HepG2 (cell line): ENCODE measurements around the gene MZT2A. TPM values are rescaled to one million over a fixed set of nuclear protein-coding genes. Genes with fewer than 3 reads are reported as not detected.

Experiments used
- BCL6 ChIP-seq: IDR thresholded peaks from 2 replicates; pipeline ENCODE4 v1.6.1; 2016; ENCODE audit warnings: missing genetic modification reagents, missing compliant biosample characterization
- CCAR2 ChIP-seq: fragments of 200-400 bp; formaldehyde crosslinking; optimal IDR thresholded peaks from 2 replicates; pipeline ENCODE3; 2018; ENCODE audit warnings: low read depth, mild to moderate bottlenecking, low read length, moderate library complexity
- DPF2 ChIP-seq: sonication (generic); formaldehyde crosslinking; IDR thresholded peaks from 2 replicates; pipeline ENCODE4 v1.4.0; 2020; ENCODE audit warnings: mild to moderate bottlenecking, low read depth, missing genetic modification reagents, borderline replicate concordance
- GABPA ChIP-seq, 2 experiments: IDR thresholded peaks; 2 replicates each; pipeline ENCODE4 v1.6.1; 2011 to 2016; ENCODE audit warnings: low read depth in 2 of 2, low read length in 1 of 2, missing biosample characterization in 1 of 2, missing genetic modification characterization in 1 of 2
- GZF1 ChIP-seq: sonication (generic); formaldehyde crosslinking; IDR thresholded peaks from 2 replicates; pipeline ENCODE4 v1.5.1; 2020; ENCODE audit warnings: mild to moderate bottlenecking, missing genetic modification reagents
- HDAC2 ChIP-seq: sonication (generic); formaldehyde crosslinking; IDR thresholded peaks from 2 replicates; pipeline ENCODE4 v1.4.0; 2020; ENCODE audit warnings: missing genetic modification reagents
- HHEX ChIP-seq: IDR thresholded peaks from 2 replicates; pipeline ENCODE4 v1.6.1; 2016; ENCODE audit warnings: control low read depth
- KAT7 ChIP-seq: IDR thresholded peaks from 2 replicates; pipeline ENCODE4 v1.6.1; 2018; ENCODE audit warnings: borderline replicate concordance, missing compliant biosample characterization
- KDM5B ChIP-seq: sonication (generic); formaldehyde crosslinking; IDR thresholded peaks from 2 replicates; pipeline ENCODE4 v1.4.0; 2020; ENCODE audit warnings: missing genetic modification reagents, mild to moderate bottlenecking, borderline replicate concordance
- KLF16 ChIP-seq, 2 experiments: sonication (generic) in 1 of 2; formaldehyde crosslinking in 1 of 2; IDR thresholded peaks; 2 replicates each; pipeline versions ENCODE4 v1.6.1 to v1.8.0; 2016 to 2023; ENCODE audit warnings: missing genetic modification reagents in 2 of 2, missing compliant biosample characterization in 1 of 2
- MTF1 ChIP-seq: sonication (generic); formaldehyde crosslinking; IDR thresholded peaks from 2 replicates; pipeline ENCODE4 v1.5.0; 2020; ENCODE audit warnings: missing genetic modification reagents
- NONO ChIP-seq, 2 experiments: fragments of 450-650 bp in 1 of 2; sonication (generic) in 1 of 2; formaldehyde crosslinking in 1 of 2; IDR thresholded peaks in 1 of 2; conservative IDR thresholded peaks in 1 of 2; 2 replicates each; pipeline versions ENCODE4 v1.6.1 to v1.8.0; 2017 to 2022; ENCODE audit warnings: mild to moderate bottlenecking in 1 of 2, missing genetic modification reagents in 1 of 2, moderate library complexity in 1 of 2
- POLR2A ChIP-seq, 2 experiments: IDR thresholded peaks; 2 replicates each; pipeline ENCODE4 v1.6.1; 2011; ENCODE audit warnings: low read depth in 2 of 2, low read length in 2 of 2, mild to moderate bottlenecking in 1 of 2, moderate library complexity in 1 of 2; ENCODE audit not compliant: insufficient read depth in 1 of 2
- PTBP1 ChIP-seq: fragments of 200-400 bp; formaldehyde crosslinking; IDR thresholded peaks from 2 replicates; pipeline ENCODE4 v1.6.1; 2018; ENCODE audit warnings: low read length, low read depth; ENCODE audit not compliant: poor library complexity, severe bottlenecking
- RAD21 ChIP-seq: fragments of 450-650 bp; formaldehyde crosslinking; IDR thresholded peaks from 2 replicates; pipeline ENCODE4 v1.5.0; 2020; ENCODE audit warnings: mild to moderate bottlenecking
- RFX5 ChIP-seq: IDR thresholded peaks from 2 replicates; pipeline ENCODE4 v1.6.1; 2011; ENCODE audit warnings: low read depth, low read length, improper control_type of control experiment
- RFXAP ChIP-seq: sonication (generic); formaldehyde crosslinking; IDR thresholded peaks from 2 replicates; pipeline ENCODE4 v1.4.0; 2020; ENCODE audit warnings: missing genetic modification reagents, borderline replicate concordance
- SIN3B ChIP-seq: fragments of 150-350 bp; IDR thresholded peaks from 2 replicates; pipeline ENCODE4 v1.6.1; 2014; ENCODE audit warnings: low read length
- U2AF1 ChIP-seq: fragments of 200-400 bp; formaldehyde crosslinking; optimal IDR thresholded peaks from 2 replicates; pipeline ENCODE3; 2017; ENCODE audit warnings: mild to moderate bottlenecking, low read depth, low read length
- ZNF614 ChIP-seq: IDR thresholded peaks from 2 replicates; pipeline ENCODE4 v1.6.1; 2018; ENCODE audit warnings: missing biosample characterization, missing genetic modification reagents, inconsistent platforms, borderline replicate concordance
- ZNF773 ChIP-seq: sonication (generic); formaldehyde crosslinking; IDR thresholded peaks from 2 replicates; pipeline ENCODE4 v1.4.0; 2020; ENCODE audit warnings: missing genetic modification reagents, borderline replicate concordance
- ZNF782 ChIP-seq: sonication (generic); formaldehyde crosslinking; IDR thresholded peaks from 2 replicates; pipeline ENCODE4 v1.4.0; 2020; ENCODE audit warnings: missing genetic modification reagents, mild to moderate bottlenecking, borderline replicate concordance
- ZSCAN21 ChIP-seq: sonication (generic); formaldehyde crosslinking; IDR thresholded peaks from 2 replicates; pipeline ENCODE4 v1.8.0; 2022; ENCODE audit warnings: mild to moderate bottlenecking, missing genetic modification reagents, moderate library complexity, borderline replicate concordance
- polyA plus RNA-seq, 8 experiments: library from polyadenylated mRNA; depleted of rRNA in 3 of 8; stranded (reverse) in 7 of 8; unstranded in 1 of 8; fragments of >200 nt; fragmentation: Illumina TruSeq in 4 of 8; extraction: Trizol in 4 of 8; gene quantifications; 2 replicates each; pipeline versions ENCODE4 v1.2.1 to v1.2.3, GENCODE V29; 2011 to 2016; ENCODE audit warnings: low read depth in 4 of 8, missing spikeins in 1 of 8, mixed read lengths in 1 of 8; ENCODE audit not compliant: insufficient read depth in 1 of 8
- total RNA-seq, 5 experiments: library from RNA; depleted of rRNA; stranded (reverse); fragments of >200 nt; fragmentation: Illumina TruSeq; extraction: Trizol; gene quantifications; 2 replicates each; pipeline ENCODE4 v1.2.3, GENCODE V29; 2016; ENCODE audit warnings: low read depth in 1 of 5
- TF ChIP-seq, protein P1 (sequence below): sonication (generic); formaldehyde crosslinking; IDR thresholded peaks from 2 replicates; pipeline ENCODE4 v1.4.0; 2020; ENCODE audit warnings: mild to moderate bottlenecking, missing genetic modification reagents
- TF ChIP-seq, protein P2 (sequence below): sonication (generic); formaldehyde crosslinking; IDR thresholded peaks from 2 replicates; pipeline ENCODE4 v1.8.0; 2022; ENCODE audit warnings: mild to moderate bottlenecking, missing genetic modification reagents, moderate library complexity
- TF ChIP-seq, protein P3 (sequence below): sonication (generic); formaldehyde crosslinking; IDR thresholded peaks from 2 replicates; pipeline ENCODE4 v1.5.0; 2020; ENCODE audit warnings: missing genetic modification reagents
- TF ChIP-seq, protein P4 (sequence below): sonication (generic); formaldehyde crosslinking; IDR thresholded peaks from 2 replicates; pipeline ENCODE4 v1.8.1; 2023; ENCODE audit warnings: mild to moderate bottlenecking, moderate library complexity, missing genetic modification reagents

MZT2A gene
- total and polyA plus RNA-seq, 2 of the 13 experiments (the other 11 are each of a cell fraction or from before 2014, with no cell fraction given), result 221 to 349 TPM

DNA sequence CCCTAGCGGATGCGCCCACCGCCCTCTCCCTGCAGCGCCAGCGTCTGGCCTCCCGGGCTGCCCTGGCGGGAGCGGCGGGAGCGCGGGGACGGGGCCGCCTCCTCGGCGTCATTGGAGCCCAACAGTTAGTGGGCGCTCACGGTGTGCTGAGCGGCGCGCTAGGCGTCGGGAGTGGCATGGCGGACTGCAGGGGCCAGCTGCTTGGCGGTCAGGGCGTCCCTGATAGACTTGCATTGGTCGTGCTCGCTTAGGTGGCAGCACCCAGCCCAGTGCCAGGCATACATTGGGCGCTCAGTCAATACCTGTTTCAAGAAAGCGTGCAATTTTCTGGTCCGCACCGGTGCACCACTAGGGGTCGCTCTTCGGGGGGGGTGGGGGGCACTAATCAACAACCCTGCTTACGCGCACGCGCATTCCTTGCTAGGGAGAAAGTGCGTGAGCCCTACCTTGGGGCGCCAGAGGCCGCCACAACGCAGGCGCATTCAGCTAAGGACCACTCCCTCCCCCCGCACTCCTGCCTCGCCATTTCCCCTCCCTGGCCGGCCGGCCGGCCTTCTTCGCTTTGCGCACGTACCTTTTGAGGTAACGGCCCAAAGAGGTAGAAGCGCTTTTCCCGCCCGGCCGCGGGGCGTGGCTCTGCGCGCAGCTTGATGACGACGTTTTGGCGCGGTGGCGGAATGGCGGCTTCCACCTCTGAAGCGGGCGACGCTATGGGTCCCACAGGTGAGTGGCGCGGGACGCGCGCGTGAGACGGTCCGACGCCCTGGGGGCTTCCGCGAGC is 411 bp upstream of the MZT2A start (continued):
- TF ChIP-seq, protein P1, sequence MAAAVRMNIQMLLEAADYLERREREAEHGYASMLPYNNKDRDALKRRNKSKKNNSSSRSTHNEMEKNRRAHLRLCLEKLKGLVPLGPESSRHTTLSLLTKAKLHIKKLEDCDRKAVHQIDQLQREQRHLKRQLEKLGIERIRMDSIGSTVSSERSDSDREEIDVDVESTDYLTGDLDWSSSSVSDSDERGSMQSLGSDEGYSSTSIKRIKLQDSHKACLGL (CRISPR knock-in tag), result peak; percentile 72; the same call in 1 of the 2 replicates
- TF ChIP-seq CCAR2, result no peak
- 0 out of 2 replicates have a peak, but pooled peaks have one; percentile 54 for TF ChIP-seq ZNF773 (CRISPR knock-in tag)
- TF ChIP-seq, protein P2, sequence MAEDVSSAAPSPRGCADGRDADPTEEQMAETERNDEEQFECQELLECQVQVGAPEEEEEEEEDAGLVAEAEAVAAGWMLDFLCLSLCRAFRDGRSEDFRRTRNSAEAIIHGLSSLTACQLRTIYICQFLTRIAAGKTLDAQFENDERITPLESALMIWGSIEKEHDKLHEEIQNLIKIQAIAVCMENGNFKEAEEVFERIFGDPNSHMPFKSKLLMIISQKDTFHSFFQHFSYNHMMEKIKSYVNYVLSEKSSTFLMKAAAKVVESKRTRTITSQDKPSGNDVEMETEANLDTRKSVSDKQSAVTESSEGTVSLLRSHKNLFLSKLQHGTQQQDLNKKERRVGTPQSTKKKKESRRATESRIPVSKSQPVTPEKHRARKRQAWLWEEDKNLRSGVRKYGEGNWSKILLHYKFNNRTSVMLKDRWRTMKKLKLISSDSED (CRISPR knock-in tag), result no peak
- TF ChIP-seq KAT7, result peak; percentile 57; the same call in 1 of the 2 replicates
- peak; percentile 35 for TF ChIP-seq U2AF1
- TF ChIP-seq, protein P3, sequence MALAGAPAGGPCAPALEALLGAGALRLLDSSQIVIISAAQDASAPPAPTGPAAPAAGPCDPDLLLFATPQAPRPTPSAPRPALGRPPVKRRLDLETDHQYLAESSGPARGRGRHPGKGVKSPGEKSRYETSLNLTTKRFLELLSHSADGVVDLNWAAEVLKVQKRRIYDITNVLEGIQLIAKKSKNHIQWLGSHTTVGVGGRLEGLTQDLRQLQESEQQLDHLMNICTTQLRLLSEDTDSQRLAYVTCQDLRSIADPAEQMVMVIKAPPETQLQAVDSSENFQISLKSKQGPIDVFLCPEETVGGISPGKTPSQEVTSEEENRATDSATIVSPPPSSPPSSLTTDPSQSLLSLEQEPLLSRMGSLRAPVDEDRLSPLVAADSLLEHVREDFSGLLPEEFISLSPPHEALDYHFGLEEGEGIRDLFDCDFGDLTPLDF (CRISPR knock-in tag), result peak; percentile 99
- peak; percentile 93 for TF ChIP-seq SIN3B
- TF ChIP-seq MTF1 (CRISPR knock-in tag), result peak; percentile 99
- TF ChIP-seq POLR2A (IDR thresholded peaks at IDR 0.05; ENCODE audit: insufficient read depth in 1 of 2, low read depth in 2 of 2, low read length in 2 of 2), result peak in 1 of 2 experiments; percentile 66; a peak in 3 of 4 replicates
- no peak for TF ChIP-seq RFX5
- TF ChIP-seq RFXAP, result peak; percentile 75
- TF ChIP-seq ZNF782, result no peak
- TF ChIP-seq RAD21 (CRISPR knock-in tag), result peak; percentile 40
- TF ChIP-seq KLF16 (CRISPR knock-in tag; IDR thresholded peaks at IDR 0.05), result peak in 1 of 2 experiments; percentile 66; a peak in 1 of 4 replicates
- TF ChIP-seq GZF1 (CRISPR knock-in tag), result no peak; the same call in 1 of the 2 replicates
- TF ChIP-seq NONO (IDR thresholded peaks at IDR 0.05), result no peak
- peak; percentile 87 for TF ChIP-seq NONO (CRISPR knock-in tag; conservative IDR thresholded peaks at IDR 0.05)
- peak; percentile 78; the same call in 1 of the 2 replicates for TF ChIP-seq ZNF614 (CRISPR knock-in tag)
- TF ChIP-seq ZSCAN21, result peak; percentile 38; the same call in 1 of the 2 replicates
- peak; percentile 27; the same call in 1 of the 2 replicates for TF ChIP-seq BCL6 (CRISPR knock-in tag)
- no peak for TF ChIP-seq PTBP1
- no peak for TF ChIP-seq HHEX
- TF ChIP-seq KDM5B (CRISPR knock-in tag), result peak; percentile 82
- peak; percentile 62 for TF ChIP-seq HDAC2
- no peak for TF ChIP-seq GABPA (IDR thresholded peaks at IDR 0.05; ENCODE audit: low read depth, low read length)
- peak; percentile 61 for TF ChIP-seq GABPA (CRISPR knock-in tag; IDR thresholded peaks at IDR 0.05; ENCODE audit: low read depth)
- TF ChIP-seq, protein P4, sequence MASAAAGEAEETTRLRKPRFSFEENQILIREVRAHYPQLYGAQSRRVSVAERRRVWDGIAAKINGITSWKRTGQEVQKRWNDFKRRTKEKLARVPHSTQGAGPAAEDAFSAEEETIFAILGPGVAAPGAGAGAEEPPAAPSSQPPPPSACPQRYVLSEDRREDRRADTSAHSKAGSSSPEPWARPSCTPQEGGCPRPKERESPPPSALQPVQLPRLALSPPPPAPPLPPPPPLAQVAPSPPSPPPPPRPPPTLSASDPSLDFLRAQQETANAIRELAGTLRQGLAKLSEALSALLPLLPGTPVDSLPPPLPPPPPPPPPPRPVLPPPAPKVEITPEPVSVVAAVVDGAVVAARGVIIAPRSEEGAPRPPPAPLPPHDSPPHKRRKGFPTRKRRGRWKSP, result peak; percentile 85
- TF ChIP-seq DPF2 (CRISPR knock-in tag), result no peak
